Measurements from ENCODE around the gene PML.

Gene PML

DNA sequence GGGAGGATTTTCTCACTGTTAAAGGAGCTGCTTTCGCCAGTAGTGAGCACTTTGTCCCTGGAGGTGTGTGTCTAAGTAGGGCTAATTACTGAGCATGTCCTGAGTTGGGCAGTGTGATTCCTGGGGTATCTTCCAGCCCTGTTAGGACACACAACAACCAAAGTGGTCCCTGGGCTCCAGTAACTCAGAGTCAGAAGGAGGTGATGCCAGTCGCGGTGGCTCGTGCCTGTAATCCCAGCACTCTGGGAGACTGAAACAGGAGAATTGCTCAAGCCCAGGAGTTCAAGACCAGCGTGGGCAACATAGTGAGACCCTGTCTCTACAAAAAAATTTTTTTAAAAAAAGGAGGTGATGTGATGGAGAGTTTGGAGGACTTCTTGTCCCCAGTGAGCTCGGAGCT is 37.5 kb downstream of the PML start:
- H3F3A ChIP-seq (ENCODE audit: insufficient read depth, low read length): no peaks in the 10 kb centered on the region
- H3K79me2 ChIP-seq (ENCODE audit: low read length): no peaks in the 10 kb centered on the region
- H3K4me3 ChIP-seq (ENCODE audit: low read length): no peak overlapping the region
- H3K36me3 ChIP-seq (replicated peaks; ENCODE audit: insufficient read depth, low read length): no peaks in the 10 kb centered on the region; the same call in 1 of the 2 replicates
- TF ChIP-seq, protein P1, sequence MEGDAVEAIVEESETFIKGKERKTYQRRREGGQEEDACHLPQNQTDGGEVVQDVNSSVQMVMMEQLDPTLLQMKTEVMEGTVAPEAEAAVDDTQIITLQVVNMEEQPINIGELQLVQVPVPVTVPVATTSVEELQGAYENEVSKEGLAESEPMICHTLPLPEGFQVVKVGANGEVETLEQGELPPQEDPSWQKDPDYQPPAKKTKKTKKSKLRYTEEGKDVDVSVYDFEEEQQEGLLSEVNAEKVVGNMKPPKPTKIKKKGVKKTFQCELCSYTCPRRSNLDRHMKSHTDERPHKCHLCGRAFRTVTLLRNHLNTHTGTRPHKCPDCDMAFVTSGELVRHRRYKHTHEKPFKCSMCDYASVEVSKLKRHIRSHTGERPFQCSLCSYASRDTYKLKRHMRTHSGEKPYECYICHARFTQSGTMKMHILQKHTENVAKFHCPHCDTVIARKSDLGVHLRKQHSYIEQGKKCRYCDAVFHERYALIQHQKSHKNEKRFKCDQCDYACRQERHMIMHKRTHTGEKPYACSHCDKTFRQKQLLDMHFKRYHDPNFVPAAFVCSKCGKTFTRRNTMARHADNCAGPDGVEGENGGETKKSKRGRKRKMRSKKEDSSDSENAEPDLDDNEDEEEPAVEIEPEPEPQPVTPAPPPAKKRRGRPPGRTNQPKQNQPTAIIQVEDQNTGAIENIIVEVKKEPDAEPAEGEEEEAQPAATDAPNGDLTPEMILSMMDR (IDR thresholded peaks at IDR 0.05; ENCODE audit: low read length): no peak
- TF ChIP-seq EZH2 (optimal IDR thresholded peaks at IDR 0.05; ENCODE audit: low read depth, low read length): no peak
- no peak for TF ChIP-seq EZH2phosphoT487 (IDR thresholded peaks at IDR 0.05; ENCODE audit: low read length)
- no peaks in the 10 kb centered on the region for H4K20me1 ChIP-seq (ENCODE audit: insufficient read depth, low read length)
- H3K27ac ChIP-seq (ENCODE audit: low read length): no peak overlapping the region
- no peaks in the 10 kb centered on the region for H3K9me3 ChIP-seq (replicated peaks; ENCODE audit: insufficient read depth, low read length)
- H3K4me2 ChIP-seq (ENCODE audit: low read depth, low read length): no peak overlapping the region
- H3K9ac ChIP-seq (ENCODE audit: low read length): no peak overlapping the region
- H2AFZ ChIP-seq (ENCODE audit: low read length): no peak overlapping the region
- H3K4me1 ChIP-seq (ENCODE audit: low read length): no peaks in the 10 kb centered on the region
- DNase-seq: no peak
- no peaks in the 10 kb centered on the region for H3K9me2 ChIP-seq (replicated peaks; ENCODE audit: insufficient read depth, low read length)
- H3K27me3 ChIP-seq (replicated peaks; ENCODE audit: insufficient read depth, low read length): no peaks in the 10 kb centered on the region

DNA sequence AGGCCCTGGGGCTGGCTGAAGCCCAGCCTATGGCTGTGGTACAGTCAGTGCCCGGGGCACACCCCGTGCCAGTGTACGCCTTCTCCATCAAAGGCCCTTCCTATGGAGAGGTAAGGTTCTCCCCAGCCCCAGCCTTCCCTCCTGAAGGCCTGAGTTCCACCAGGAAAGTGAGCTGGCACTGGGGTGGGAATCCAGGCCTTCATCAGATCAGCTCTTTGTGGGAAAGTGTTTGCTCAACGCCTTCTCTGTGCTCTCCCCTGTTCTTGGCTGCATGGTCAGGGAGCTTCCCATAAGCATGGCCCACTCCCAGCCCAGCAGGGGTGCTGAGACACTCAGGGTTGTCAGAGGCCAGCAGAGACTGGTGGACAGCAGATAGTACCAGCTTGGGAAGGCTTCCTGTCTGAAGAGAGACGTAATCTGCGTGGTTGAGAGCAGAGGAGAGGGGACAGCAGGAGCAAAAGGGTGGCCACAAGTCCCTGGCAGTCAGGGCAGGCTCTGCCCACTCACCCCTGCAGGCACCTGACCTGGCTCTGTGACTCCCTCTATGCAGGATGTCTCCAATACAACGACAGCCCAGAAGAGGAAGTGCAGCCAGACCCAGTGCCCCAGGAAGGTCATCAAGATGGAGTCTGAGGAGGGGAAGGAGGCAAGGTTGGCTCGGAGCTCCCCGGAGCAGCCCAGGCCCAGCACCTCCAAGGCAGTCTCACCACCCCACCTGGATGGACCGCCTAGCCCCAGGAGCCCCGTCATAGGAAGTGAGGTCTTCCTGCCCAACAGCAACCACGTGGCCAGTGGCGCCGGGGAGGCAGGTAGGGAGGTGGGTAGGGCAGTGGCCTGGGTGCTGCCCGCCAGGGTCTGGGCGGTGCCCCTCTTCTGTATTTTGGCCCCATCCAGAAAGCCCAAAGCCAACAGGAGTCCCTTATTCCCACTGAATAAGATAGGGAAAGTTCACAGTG is 38.4 kb downstream of the PML start:
- H3K27me3 ChIP-seq (replicated peaks; ENCODE audit: insufficient read depth, low read length): no peaks in the 10 kb centered on the region
- TF ChIP-seq EZH2 (optimal IDR thresholded peaks at IDR 0.05; ENCODE audit: low read depth, low read length) (no peak), EZH2phosphoT487 (IDR thresholded peaks at IDR 0.05; ENCODE audit: low read length) (no peak)
- TF ChIP-seq, protein P1 (IDR thresholded peaks at IDR 0.05; ENCODE audit: low read length): no peak
- no peaks in the 10 kb centered on the region for H3K79me2 ChIP-seq (ENCODE audit: low read length)
- no peak overlapping the region for H3K9ac ChIP-seq (ENCODE audit: low read length)
- H3F3A ChIP-seq (ENCODE audit: insufficient read depth, low read length): no peaks in the 10 kb centered on the region
- H3K4me1 ChIP-seq (ENCODE audit: low read length): no peaks in the 10 kb centered on the region
- H3K9me3 ChIP-seq (replicated peaks; ENCODE audit: insufficient read depth, low read length): no peaks in the 10 kb centered on the region
- no peak overlapping the region for H3K4me3 ChIP-seq (ENCODE audit: low read length)
- H3K4me2 ChIP-seq (ENCODE audit: low read depth, low read length): no peak overlapping the region
- DNase-seq: no peak
- no peaks in the 10 kb centered on the region for H3K9me2 ChIP-seq (replicated peaks; ENCODE audit: insufficient read depth, low read length)
- H2AFZ ChIP-seq (ENCODE audit: low read length): no peak overlapping the region
- no peaks in the 10 kb centered on the region for H3K36me3 ChIP-seq (replicated peaks; ENCODE audit: insufficient read depth, low read length)
- no peaks in the 10 kb centered on the region for H4K20me1 ChIP-seq (ENCODE audit: insufficient read depth, low read length)
- H3K27ac ChIP-seq (ENCODE audit: low read length): no peak overlapping the region

DNA sequence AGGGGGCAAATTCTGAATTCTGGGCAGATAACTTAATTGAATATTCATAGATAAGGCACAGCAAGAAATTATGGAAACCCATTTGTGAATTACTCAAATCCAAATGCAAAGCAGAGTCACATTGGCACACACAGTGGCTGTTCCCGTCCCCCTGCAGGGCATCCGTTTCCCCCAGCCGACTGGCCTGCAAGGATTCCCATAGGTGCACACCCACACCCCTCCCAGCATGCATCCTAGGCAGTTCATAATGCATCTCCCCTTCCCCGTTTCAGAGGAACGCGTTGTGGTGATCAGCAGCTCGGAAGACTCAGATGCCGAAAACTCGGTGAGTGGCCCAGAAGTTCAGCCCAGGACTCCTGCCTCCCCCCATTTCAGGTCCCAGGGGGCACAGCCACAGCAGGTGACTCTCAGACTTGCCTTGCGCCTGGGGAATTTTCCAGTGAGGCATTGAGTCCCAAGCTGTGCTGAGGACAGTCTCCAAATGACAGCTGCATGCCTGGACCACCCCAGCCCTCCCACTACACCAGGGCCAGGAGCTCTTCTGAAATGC is 39.8 kb downstream of the PML start:
- no peak overlapping the region for H3K27ac ChIP-seq (ENCODE audit: low read length)
- H3K9me3 ChIP-seq (replicated peaks; ENCODE audit: insufficient read depth, low read length): no peaks in the 10 kb centered on the region
- no peaks in the 10 kb centered on the region for H4K20me1 ChIP-seq (ENCODE audit: insufficient read depth, low read length)
- no peaks in the 10 kb centered on the region for H3K79me2 ChIP-seq (ENCODE audit: low read length)
- no peaks in the 10 kb centered on the region for H3K9me2 ChIP-seq (replicated peaks; ENCODE audit: insufficient read depth, low read length)
- TF ChIP-seq, protein P1 (IDR thresholded peaks at IDR 0.05; ENCODE audit: low read length): no peak
- TF ChIP-seq EZH2phosphoT487 (IDR thresholded peaks at IDR 0.05; ENCODE audit: low read length) (no peak), EZH2 (optimal IDR thresholded peaks at IDR 0.05; ENCODE audit: low read depth, low read length) (no peak)
- H3K4me3 ChIP-seq (ENCODE audit: low read length): no peak overlapping the region
- H3K9ac ChIP-seq (ENCODE audit: low read length): no peak overlapping the region
- no peaks in the 10 kb centered on the region for H3K27me3 ChIP-seq (replicated peaks; ENCODE audit: insufficient read depth, low read length)
- DNase-seq: no peak
- H3K4me1 ChIP-seq (ENCODE audit: low read length): no peaks in the 10 kb centered on the region
- H2AFZ ChIP-seq (ENCODE audit: low read length): no peak overlapping the region
- H3F3A ChIP-seq (ENCODE audit: insufficient read depth, low read length): no peaks in the 10 kb centered on the region
- no peak overlapping the region for H3K4me2 ChIP-seq (ENCODE audit: low read depth, low read length)
- no peaks in the 10 kb centered on the region for H3K36me3 ChIP-seq (replicated peaks; ENCODE audit: insufficient read depth, low read length)
